ENCODE measurements around the gene PCSK5. TPM values are rescaled to one million over a fixed set of nuclear protein-coding genes. Genes with fewer than 3 reads are reported as not detected.
"Not testable (repeated sequence)": the region's sequence is repeated elsewhere in the genome, so short reads cannot be mapped to it uniquely, and the experiment has no call there.

The PCSK5 gene
- 0.48 and 0.55 TPM in 2 replicates for total RNA-seq (2014; rRNA removed; shearing (Covaris generic))

DNA sequence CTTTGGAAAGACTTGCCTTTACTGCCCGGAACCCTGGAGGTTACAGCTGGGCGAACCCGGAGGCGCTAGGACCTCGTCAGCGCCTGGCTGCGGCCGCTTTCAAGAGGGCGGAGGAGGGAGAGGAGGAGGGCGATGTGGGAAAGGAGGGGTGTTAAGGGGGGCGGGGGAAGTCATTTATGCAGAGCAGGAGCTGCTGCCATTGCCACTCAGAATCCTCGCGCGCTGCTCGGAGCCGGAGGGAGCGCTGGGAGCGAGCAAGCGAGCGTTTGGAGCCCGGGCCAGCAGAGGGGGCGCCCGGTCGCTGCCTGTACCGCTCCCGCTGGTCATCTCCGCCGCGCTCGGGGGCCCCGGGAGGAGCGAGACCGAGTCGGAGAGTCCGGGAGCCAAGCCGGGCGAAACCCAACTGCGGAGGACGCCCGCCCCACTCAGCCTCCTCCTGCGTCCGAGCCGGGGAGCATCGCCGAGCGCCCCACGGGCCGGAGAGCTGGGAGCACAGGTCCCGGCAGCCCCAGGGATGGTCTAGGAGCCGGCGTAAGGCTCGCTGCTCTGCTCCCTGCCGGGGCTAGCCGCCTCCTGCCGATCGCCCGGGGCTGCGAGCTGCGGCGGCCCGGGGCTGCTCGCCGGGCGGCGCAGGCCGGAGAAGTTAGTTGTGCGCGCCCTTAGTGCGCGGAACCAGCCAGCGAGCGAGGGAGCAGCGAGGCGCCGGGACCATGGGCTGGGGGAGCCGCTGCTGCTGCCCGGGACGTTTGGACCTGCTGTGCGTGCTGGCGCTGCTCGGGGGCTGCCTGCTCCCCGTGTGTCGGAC lies at the start of gene PCSK5:
Gene PCSK5, plus strand, starts transcription at position 202 of the 805 bp plus-strand sequence. Its CDS starts 509 bp downstream, at position 711.
- peak; percentile 81 for DNase-seq (ENCODE audit: low spot score)

DNA sequence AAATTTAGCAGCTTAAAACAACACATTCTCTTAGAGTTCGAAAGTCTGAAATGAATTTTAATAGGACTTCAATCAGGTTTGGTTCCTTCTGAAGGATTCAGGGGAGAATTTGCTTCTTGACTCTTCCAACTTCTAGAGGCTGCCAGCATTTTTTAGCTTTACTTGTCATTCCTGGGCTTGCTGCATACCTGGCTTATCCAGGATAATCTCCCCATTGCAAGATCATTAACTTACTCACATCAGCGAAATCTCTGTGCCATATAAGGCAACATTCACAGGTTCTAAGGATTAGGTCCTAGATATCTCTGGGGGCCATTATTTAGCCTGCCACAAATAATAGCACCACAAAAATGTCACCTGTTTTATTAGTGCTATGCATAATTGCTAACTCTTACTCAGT lies 46.2 kb upstream of the PCSK5 start:
- DNase-seq (ENCODE audit: low spot score), result no peak

DNA sequence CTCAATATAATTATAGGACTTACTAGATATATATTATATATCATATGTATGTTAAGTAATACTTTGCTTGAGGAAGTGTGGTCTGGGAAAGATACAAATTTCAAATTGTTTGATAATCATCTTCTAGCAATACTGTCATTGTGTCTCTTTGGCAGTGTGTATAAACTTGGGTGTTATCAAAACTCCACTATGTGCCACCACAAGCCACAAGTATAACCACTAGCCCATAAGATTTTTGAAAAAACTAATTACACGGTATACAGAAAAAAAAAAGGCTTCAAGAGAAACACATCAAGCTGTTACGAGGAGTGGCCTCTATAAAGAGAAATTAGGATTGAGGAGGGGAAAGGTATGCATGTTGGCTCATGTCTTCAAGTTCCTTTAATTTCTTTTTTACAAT lies 44.7 kb upstream of the PCSK5 start:
- DNase-seq (ENCODE audit: low spot score), result no peak

DNA sequence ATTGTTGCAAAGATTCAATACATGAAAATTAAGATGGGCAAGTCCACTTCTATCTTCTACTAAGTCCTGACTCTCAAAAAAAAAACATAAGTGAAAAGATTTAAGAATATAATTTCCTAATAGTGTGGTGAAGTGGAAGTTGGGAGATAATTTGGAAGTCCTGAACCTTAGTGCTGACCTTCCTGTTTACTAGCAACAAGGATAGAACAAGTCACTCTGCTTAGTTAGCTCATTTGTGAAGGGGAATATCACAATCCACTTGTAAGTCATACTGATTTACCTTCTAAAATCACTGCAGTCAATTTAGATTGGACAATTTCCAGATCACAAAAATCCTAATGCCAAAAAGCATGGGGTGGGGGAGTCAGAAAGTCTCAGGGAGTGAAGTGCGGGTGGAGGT lies 43.4 kb upstream of the PCSK5 start:
- no peak for DNase-seq (ENCODE audit: low spot score)

DNA sequence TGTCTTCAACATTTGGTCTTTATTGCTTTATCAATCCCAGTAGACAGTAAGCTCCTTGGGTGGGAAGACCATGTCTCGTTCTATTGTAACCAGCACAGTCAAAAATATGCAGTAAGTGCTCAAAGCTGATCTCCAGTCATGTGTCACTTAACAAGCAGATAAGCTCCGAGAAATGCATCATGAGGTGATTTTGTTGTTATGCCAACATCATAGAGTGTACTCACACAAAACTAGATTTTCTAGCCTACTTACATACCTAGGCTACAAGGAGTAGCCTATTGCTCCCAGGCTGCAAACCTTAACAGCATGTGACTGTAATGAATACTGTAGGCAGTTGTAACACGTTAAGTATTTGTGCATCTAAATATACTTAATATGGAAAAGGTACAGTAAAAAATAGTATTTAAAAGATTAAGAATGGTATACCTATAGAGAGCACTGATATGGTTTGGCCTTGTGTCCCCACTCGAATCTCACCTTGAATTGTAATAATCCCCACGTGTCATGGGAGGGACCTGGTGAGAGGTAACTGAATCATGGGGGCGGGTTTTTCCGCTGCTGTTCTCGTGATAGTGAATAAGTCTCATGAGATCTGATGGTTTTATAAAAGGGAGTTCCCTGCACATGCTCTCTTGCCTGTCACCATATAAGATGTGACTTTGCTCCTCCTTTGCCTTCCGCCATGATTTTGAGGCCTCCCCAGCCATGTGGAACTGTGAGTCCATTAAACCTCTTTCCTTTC lies 39.8 kb upstream of the PCSK5 start:
- no peak for DNase-seq (ENCODE audit: low spot score)

DNA sequence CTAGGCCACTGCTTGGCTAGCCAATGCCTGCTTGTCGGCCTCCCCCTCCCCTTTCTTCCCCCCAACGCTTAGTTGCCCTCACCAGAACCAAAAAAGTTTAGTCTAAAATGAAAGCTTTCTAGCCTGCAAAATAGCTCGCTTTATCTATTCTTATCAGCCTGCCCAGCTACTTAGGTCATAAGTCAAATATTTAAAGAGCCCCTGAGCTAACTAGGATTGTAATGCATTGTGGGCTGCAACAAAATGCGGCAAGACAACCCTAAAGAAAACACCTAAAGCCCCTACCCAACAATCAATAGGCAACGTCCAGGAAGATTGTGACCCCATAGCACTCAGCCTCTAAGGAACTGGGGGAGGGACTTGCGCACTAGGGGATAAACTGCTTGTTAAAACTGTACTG lies 38.6 kb upstream of the PCSK5 start:
- no peak for DNase-seq (ENCODE audit: low spot score)

DNA sequence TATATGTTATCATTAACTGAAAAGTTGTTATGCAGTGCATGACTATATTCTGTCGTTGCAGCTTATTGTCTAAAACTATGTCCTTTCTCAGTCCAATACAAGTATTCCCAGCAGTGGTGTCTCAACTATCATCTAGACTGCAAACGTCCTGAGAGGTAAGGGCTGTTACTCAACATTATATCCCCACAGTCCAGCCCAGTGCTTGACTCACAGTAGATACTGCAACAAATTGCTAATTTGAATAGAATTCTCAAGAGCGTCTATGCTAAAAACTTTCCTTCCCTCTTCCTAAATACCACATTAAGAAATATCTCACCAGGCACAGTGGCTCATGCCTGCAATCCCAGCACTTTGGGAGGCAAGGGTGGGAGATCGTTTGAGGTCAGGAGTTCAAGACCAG lies 37.7 kb upstream of the PCSK5 start:
- DNase-seq (ENCODE audit: low spot score), result no peak

DNA sequence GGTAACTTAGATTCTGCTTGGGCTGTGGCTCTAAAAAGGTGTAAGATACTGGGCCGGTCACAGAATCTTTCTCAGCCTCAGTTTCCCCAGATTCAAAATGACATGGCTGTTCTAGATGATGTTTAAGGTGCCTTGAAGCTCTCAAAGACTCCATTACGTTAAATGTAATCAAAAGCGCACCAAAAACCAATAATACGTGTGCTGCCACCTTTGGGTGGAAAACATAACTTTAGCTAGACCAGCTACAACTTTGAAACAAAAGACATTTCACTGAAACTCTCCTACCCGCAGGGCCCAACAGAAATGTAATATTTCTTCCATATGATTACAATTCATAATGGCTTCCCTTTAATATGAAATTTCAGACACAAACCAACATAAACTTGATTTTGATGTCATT lies 35.0 kb upstream of the PCSK5 start:
- peak; percentile 7 for DNase-seq (ENCODE audit: low spot score)

DNA sequence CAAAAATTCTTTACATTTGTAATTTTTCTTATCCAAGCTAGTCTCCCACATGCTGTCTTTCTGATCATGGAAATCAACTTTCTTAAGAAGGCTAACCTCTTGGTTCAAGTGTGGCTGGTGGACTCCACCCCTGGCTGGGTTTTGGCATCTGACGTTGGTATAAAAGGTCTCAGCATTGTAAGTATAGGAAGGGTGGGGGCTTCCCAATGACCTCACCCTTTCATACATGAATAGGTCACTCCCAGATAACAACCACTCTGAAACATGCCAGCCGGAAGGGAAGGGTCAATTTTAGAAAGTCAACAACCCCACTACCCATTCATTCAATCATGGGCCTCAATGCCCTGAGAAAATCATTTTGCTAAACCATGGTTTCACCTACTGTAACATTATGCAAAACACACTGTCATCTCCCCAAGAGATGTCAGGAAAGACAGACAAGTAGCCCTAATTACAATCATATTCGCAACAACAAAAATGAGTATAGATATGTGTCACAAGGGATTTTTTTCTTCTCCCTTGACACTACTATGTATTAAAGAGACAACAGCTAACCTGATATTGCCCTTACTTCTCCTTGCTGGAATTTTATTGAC lies 31.9 kb upstream of the PCSK5 start:
- DNase-seq (ENCODE audit: low spot score), result no peak

DNA sequence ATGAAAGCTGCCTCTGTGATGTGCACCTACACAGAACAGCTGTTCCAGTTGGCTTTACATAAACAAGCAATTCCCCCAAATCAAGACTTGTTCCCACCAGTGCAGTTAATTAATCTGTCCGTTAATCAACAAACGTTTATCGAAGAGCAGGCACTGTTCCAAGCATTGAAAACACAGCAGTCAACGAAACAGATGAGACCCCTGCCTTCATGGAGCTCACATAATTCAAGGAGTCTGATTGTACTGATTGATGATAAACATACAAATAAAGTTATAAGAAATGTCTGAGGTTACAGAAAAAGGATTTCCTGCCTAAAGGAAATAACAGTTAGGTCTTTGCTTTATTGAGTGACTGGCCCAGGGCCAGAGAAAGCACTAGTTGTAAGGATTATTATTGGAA lies 26.2 kb upstream of the PCSK5 start:
- no peak for DNase-seq (ENCODE audit: low spot score)

DNA sequence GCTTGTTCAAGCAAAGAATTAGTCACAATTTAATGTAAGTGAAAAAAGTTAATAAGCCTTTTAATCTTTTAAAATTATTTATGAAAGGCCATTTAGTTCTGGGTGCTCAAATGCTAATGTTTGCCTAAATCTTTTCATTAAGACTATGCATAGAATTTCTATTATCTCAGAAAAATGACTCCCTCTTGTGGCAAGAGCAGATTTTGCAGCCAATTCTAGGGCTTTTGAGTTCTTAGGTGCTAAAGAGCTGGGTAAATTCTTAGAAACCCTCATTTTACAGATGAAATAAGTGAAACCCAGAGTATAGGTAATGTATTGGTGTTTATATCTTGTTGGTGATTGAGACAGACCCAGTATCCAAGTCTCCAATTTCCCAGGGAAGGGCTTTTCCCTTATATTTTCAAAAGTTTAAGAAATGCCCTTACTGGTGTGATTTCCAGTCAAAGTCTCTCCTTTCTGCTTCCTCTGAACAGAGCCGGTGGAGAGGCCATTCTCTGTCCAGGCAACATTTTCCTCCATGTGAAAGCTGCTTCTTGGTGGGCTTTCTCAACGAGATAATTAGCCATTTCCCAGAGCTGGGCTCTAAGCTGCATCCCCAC lies 24.1 kb upstream of the PCSK5 start:
- DNase-seq (ENCODE audit: low spot score), result peak; percentile 42

DNA sequence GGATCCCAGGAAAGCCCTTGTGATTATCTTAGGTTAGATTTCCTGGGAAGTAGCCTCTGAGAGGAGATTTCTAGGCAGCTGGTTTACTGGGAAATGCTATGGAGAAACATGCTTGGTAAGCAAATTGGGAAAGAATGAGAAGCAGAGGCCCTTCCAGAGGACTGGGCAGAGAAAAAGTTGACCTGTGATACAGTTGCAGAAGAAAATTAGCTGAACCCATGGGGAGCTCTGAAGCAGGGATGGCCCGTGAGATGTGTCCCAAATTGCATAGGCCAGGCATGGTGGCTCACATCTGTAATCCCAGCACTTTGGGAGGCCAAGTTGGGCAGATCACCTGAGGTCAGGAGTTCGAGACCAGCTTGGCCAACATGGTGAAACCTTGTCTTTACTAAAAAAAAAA lies 21.9 kb upstream of the PCSK5 start:
- not testable (repeated sequence) for DNase-seq (ENCODE audit: low spot score)

DNA sequence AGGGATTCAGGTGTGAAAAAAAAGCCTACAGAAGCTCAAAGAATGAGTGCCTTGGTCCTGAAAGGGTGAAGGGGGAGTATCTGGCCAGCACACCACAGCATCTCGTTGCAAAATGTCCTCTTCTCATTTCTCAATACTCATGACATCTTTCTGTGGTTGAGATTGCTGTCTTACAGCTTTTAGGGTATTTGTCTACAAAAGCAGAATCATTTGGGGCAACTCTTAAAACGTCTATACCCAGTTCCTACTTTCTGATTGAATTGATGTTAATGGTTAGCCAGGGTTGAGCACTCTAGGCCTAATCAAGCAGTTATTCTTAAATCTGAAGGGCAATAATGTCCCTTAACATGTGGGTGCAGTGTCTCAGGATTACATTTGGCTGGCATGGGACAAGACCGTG lies 21.2 kb upstream of the PCSK5 start:
- no peak for DNase-seq (ENCODE audit: low spot score)

DNA sequence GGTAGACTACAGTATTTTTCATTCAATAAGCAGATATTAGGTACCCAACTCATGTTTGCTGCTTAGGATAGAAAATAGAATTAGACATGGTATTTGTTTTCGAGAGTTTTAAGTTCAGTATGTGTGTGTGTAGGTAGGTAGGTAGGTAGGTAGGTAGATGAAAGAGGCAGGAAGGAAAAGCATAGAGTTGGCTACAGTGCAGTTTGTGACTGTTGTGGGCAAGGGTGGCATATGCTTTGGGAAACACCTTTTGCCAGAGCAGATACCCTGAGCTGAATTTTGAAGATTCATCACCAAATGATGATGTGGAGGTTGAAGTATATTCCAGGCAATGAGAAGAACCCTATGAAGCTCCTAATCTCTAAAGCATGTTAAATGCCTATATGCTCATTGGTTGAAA lies 20.0 kb upstream of the PCSK5 start:
- DNase-seq (ENCODE audit: low spot score), result no peak

DNA sequence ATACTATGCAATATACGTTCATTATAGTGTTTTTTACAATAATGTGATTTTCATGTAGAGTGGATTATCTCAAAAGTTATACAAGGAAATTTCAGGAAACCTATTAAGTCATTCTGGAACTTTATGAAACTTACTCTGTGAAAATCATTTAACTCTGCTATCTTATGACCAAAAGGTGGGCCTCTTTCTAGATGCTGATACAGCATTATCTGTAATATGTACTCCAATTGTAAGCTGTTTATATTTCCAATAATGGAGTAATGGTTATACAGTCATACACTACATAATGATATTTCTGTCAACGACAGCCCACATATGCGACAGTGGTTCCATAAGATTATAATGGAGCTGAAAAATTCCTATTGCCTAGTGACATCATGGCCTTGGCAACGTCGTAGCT lies 18.8 kb upstream of the PCSK5 start:
- DNase-seq (ENCODE audit: low spot score), result no peak

DNA sequence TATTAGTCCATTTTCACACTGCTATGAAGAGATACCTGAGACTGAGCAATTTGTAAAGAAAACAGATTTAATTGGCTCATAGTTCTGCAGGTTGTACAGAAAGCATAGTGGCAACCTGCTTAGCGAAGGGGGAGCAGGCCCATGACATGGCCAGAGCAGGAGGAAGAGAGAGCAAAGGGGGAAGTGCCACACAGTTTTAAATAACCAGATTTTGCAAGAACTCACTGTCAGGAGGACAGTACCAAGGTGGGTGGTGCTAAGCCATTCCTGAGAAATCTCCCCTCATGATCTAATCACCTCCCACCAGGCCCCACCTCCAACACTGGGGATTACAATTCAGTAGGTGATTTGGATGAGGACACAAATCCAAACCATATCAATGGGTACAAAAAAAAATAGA lies 16.8 kb upstream of the PCSK5 start:
- no peak for DNase-seq (ENCODE audit: low spot score)

DNA sequence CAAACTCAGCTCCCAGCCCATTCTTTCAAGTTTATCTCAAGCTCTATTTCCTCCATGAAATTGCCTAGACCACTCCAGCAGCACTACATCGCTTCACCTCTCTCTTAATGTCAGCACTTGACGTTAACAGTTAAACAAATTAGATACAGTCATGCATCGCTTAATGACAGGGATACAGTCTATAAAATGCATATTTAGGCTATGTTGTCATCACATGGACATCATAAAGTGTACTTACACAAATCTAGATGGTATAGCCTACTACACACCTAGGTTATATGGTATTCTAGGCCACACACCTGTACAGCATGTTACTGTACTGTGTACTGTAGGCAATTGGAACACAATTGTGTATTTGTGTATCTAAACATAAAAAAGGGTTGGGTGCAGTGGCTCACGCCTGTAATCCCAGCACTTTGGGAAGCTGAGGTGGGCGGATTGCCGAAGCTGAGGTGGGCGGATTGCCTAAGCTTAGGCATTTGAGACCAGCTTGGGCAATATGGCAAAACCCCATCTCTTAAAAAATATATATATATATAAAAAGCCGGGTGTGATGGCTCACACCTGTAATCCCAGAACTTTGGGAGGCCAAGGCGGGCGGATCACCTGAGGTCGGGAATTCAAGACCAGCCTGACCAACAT lies 13.4 kb upstream of the PCSK5 start:
- DNase-seq (ENCODE audit: low spot score), result no peak

DNA sequence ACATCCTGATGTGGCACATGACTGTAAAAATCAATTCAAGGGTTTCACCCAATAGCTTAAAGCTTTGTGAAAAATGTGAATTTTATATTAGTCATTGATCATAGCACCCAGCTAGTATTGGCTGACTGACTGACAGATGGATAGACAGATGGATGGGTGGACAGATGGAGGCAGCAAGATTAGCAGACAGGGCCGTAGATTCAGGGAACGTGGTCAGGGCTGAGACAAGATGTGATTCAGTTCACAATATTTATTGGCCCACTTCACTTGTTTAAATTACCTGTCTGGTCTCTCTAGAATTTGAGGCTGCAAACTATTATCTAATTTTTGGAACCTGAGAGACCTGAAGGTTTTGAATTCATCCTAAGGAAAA lies 12.0 kb upstream of the PCSK5 start:
- DNase-seq (ENCODE audit: low spot score), result no peak

DNA sequence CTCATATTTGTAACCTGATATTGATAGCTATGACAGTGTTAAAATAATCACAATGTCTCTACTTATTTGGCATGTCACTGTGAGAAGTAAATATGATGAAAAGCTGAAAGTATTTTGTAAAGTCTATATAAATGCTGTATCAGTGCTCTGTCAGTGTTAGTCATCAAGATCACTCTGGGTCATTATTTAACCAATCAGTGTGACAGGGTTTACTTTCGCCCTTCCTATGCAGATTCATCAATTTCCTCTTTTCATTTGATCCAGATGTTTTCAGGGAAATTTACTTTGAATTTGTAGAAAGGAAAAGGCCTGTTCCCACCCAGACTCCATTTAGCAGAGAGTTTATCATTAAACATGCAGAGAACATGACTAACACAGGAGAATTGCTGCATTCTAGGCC lies 9.9 kb upstream of the PCSK5 start:
- DNase-seq (ENCODE audit: low spot score), result no peak

DNA sequence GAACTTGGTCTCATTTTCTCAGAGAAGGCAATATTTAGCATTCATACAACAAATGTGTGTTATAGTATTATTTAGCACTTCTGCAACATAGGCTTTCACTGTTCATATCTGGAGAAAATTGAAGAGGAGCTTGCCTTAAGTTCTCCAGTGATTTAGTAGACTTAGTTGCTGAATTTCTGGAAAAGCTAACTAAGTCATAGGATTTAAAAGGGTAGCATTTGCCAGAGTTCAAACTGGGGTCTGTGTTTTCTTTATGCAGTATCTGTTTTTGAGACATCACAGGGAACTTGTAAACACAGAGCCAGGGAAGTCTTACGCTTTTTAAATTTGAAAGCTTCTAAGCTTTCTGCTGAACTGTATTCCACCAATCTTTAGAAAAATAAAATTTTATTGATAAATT lies 8.7 kb upstream of the PCSK5 start:
- no peak for DNase-seq (ENCODE audit: low spot score)

DNA sequence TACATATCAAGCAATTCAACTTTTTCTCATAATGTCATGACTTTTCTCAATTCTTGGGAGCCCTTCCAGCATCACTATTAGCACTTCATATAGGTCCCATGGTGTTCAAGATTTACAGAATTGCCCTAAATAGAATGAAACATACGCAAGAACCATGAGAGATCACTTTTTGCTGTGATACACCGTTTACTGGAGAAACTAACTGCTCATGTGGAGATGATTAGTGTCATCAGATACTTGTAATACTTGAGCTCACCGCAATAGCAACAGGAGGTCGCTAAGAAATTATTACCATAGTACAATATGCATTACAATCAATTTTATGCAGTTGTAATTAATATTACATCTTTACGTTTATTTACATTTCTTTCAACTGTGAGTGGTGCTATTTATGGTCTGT lies 4.8 kb upstream of the PCSK5 start:
- no peak for DNase-seq (ENCODE audit: low spot score)

DNA sequence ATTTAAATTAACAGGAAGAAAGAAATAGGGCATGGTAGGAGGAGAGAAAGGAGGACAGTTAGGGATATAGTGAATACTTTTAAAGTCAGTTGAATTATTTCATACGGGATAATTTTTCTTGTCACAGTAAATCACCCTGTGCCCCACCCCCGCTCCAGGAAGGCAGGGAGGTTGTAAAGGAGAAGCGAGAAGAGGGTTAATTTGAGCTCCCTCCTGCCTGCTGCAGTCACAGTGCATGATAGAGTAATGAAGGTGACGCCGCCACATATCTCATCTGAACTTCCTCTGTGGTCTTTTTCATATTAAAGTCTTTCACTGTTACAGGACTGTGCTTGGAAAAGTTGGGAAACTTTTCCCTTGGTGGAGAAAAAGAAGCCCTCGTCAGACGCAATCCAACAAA lies 896 bp upstream of the PCSK5 start:
- DNase-seq (ENCODE audit: low spot score), result no peak

Measured in A172 (cell line).